Activated CD4-positive, alpha-beta T cell treated with anti-CD3 and anti-CD28 coated beads for 24 hours (primary cell): Measurements from ENCODE around the gene ARSH.
"Not testable (repeated sequence)": the region's sequence is repeated elsewhere in the genome, so short reads cannot be mapped to it uniquely, and the experiment has no call there.

Source experiments
- DNase-seq, 2 donors: peaks; one replicate each; pipeline ENCODE4 v3.0.0-alpha.2; 2020; ENCODE audit warnings: low read depth in 2 of 2

The ARSH gene

GRCh38 chrX:3044196-3044595 is 37.9 kb downstream of the ARSH start:
- DNase-seq: no peak

- no peak for DNase-seq
These were observed 38.3 kb downstream of the ARSH start for GRCh38 chrX:3044671-3045070.

- no peak for DNase-seq
These were observed 40.2 kb downstream of the ARSH start for GRCh38 chrX:3046253-3047240.

GRCh38 chrX:3050523-3051175 is 44.3 kb downstream of the ARSH start:
- DNase-seq: not testable (repeated sequence)

GRCh38 chrX:3052860-3053259 is 46.5 kb downstream of the ARSH start:
- DNase-seq: no peak

GRCh38 chrX:3066555-3066954 is 60.2 kb downstream of the ARSH start:
- DNase-seq: no peak

GRCh38 chrX:3075959-3076358 is 69.6 kb downstream of the ARSH start:
- no peak for DNase-seq

GRCh38 chrX:3076416-3076991 is 70.2 kb downstream of the ARSH start:
- no peak for DNase-seq
